ENCODE data around the gene CRACR2A. TPM values are rescaled to one million over a fixed set of nuclear protein-coding genes. Genes with fewer than 3 reads are reported as not detected.

The CRACR2A gene
- total and polyA plus RNA-seq, 2 of the 8 experiments (the other 6 are each of a cell fraction or from before 2014, with no cell fraction given), result 0.85 to 3.2 TPM

DNA sequence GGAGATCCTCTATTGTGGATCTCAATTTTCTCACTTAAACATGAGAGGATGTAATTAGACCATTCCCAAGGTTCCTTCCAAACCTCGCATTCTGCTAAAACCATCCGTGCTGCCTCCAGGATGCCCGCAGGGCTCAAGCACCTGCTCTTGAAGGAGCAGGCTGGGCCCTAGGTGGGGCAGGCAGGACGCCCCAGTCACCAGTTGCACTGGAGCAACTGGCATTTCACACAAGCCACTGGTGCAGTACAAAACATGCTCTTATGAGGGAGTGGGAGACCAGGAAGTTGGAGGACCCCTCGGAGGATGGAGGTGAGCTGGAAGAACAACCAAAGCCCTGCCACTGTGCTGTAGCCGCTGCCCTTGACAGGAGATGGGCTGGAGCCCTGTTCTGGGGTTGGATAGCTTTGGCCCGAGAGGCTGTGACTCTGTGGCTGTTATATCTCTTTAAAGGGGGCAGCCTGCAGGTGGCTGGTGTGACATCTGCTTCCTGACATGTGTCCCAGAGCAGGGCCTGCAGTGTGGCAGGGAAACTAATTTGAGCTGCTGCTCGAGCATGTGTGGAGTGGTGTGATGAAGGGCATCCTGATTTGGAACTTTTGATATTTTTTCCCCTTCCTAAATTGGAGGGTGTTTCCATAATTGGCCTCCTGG, 122.2 kb downstream of the CRACR2A start (continued):
- TF ChIP-seq, protein P1, sequence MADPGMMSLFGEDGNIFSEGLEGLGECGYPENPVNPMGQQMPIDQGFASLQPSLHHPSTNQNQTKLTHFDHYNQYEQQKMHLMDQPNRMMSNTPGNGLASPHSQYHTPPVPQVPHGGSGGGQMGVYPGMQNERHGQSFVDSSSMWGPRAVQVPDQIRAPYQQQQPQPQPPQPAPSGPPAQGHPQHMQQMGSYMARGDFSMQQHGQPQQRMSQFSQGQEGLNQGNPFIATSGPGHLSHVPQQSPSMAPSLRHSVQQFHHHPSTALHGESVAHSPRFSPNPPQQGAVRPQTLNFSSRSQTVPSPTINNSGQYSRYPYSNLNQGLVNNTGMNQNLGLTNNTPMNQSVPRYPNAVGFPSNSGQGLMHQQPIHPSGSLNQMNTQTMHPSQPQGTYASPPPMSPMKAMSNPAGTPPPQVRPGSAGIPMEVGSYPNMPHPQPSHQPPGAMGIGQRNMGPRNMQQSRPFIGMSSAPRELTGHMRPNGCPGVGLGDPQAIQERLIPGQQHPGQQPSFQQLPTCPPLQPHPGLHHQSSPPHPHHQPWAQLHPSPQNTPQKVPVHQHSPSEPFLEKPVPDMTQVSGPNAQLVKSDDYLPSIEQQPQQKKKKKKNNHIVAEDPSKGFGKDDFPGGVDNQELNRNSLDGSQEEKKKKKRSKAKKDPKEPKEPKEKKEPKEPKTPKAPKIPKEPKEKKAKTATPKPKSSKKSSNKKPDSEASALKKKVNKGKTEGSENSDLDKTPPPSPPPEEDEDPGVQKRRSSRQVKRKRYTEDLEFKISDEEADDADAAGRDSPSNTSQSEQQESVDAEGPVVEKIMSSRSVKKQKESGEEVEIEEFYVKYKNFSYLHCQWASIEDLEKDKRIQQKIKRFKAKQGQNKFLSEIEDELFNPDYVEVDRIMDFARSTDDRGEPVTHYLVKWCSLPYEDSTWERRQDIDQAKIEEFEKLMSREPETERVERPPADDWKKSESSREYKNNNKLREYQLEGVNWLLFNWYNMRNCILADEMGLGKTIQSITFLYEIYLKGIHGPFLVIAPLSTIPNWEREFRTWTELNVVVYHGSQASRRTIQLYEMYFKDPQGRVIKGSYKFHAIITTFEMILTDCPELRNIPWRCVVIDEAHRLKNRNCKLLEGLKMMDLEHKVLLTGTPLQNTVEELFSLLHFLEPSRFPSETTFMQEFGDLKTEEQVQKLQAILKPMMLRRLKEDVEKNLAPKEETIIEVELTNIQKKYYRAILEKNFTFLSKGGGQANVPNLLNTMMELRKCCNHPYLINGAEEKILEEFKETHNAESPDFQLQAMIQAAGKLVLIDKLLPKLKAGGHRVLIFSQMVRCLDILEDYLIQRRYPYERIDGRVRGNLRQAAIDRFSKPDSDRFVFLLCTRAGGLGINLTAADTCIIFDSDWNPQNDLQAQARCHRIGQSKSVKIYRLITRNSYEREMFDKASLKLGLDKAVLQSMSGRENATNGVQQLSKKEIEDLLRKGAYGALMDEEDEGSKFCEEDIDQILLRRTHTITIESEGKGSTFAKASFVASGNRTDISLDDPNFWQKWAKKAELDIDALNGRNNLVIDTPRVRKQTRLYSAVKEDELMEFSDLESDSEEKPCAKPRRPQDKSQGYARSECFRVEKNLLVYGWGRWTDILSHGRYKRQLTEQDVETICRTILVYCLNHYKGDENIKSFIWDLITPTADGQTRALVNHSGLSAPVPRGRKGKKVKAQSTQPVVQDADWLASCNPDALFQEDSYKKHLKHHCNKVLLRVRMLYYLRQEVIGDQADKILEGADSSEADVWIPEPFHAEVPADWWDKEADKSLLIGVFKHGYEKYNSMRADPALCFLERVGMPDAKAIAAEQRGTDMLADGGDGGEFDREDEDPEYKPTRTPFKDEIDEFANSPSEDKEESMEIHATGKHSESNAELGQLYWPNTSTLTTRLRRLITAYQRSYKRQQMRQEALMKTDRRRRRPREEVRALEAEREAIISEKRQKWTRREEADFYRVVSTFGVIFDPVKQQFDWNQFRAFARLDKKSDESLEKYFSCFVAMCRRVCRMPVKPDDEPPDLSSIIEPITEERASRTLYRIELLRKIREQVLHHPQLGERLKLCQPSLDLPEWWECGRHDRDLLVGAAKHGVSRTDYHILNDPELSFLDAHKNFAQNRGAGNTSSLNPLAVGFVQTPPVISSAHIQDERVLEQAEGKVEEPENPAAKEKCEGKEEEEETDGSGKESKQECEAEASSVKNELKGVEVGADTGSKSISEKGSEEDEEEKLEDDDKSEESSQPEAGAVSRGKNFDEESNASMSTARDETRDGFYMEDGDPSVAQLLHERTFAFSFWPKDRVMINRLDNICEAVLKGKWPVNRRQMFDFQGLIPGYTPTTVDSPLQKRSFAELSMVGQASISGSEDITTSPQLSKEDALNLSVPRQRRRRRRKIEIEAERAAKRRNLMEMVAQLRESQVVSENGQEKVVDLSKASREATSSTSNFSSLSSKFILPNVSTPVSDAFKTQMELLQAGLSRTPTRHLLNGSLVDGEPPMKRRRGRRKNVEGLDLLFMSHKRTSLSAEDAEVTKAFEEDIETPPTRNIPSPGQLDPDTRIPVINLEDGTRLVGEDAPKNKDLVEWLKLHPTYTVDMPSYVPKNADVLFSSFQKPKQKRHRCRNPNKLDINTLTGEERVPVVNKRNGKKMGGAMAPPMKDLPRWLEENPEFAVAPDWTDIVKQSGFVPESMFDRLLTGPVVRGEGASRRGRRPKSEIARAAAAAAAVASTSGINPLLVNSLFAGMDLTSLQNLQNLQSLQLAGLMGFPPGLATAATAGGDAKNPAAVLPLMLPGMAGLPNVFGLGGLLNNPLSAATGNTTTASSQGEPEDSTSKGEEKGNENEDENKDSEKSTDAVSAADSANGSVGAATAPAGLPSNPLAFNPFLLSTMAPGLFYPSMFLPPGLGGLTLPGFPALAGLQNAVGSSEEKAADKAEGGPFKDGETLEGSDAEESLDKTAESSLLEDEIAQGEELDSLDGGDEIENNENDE (IDR thresholded peaks at IDR 0.05; ENCODE audit: insufficient replicate concordance, low read length), result no peak
- TF ChIP-seq CEBPB (IDR thresholded peaks at IDR 0.05; ENCODE audit: low read depth, low read length) (no peak), TCF12 (IDR thresholded peaks at IDR 0.05; ENCODE audit: low read depth, low read length) (no peak), RAD21 (IDR thresholded peaks at IDR 0.05 in 1 of 2, conservative IDR thresholded peaks at IDR 0.05 in 1 of 2; ENCODE audit: low read depth in 2 of 2, low read length in 2 of 2) (no peak)
